ENCODE measurements around the gene MELTF.

Gene MELTF

DNA sequence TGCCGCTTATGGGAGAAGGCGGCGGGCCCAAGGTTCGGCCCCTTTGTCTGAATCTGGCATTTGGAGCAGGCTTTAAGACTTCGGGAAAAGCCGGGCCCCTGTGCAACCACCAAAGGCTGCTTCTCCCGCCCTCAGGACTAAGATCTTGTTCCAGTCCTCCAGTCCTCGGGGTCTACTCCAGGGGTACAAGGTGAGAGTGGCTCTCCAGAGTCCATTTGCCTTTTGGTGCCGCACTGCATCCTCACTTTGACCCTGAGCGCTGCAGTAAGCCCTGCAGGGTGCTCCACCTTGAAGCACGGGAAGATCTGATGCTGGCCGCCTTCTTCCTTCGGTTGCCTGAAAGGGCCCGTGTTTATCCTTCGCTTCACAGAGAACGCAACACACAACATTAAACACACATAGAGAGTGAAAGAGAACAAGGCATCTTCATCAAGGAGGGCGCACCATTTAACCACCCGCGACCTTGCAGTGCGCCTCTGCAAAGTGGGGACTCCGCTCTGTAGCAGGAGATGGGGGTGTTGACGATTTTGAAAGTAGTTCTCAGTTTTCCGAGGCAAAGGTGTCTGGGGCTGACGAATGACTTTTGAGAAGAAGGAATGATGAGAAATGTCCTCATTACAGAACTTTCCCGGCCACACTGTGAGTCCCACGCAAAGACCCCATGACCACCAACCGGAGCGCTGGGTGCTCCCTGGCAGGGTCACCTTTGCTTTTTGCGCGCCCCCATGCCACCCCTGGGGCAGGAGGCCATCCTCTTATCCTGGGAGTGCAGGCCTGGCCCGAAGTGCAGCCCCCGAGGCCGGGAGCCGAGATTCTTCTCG is 62.0 kb downstream of the MELTF start:
- no peak for DNase-seq

DNA sequence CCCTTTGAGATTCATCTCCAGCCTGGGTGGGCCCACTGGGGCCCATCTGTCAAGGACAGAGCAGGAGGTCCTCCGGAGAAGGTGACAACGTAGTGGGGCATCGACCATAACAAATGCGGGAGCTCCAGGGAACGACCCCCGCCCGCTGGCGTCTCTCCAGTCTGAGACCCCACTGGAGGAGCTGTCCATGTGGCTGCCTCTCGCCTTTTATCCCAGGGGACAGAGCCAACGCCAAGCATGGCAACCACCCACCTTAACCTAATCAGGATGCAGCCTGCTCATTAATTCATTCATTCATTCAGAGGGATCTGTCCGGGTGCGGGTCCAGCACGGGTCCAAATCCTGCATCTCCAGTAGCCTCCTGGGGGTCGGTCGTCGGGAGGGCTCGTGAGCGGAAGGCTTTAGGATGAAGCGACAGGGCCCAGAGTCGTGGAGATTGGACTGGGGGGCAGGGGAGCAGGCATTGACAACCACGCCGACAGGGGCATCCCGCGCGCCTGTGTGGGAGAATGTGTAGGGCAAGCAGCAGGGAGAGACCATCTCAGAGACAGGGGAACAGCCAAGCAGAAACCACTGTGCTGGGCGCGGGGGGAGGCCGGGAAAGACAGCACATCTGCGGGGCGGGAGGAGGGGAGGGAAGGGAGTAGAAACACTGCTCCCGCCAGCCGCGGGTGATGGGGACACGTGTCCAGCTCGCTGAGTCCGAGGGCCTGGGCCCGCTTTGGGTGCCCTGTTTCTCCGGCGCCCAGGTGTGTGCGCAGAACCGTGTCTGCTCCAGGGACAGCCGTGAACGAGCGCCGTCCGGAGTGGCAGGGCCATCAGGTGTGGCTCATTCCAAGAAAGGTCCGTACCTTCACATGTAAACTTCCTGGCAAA is 62.9 kb downstream of the MELTF start:
- no peak for DNase-seq

- DNase-seq = no peak
Measured at GRCh38 chr3:196965804-196966173, 63.8 kb downstream of the MELTF start.

GRCh38 chr3:196965112-196965803 is 64.4 kb downstream of the MELTF start:
- no peak for DNase-seq

DNA sequence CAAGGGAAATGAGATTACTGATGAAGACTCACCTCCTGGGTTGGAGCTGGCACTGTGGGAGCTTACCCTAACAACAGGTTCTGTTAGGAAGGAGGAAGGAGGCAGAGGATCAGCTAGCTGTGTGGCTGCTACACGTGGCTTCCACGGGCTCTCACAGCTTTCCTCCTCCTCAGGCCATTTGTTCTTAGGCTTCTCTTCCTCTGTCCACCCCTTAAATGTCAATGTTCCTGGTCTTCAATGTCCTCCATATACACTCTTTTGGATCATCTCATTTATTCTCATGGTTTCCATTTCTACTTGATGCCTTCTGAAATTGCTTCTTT is 66.0 kb downstream of the MELTF start:
- no peak for DNase-seq

DNA sequence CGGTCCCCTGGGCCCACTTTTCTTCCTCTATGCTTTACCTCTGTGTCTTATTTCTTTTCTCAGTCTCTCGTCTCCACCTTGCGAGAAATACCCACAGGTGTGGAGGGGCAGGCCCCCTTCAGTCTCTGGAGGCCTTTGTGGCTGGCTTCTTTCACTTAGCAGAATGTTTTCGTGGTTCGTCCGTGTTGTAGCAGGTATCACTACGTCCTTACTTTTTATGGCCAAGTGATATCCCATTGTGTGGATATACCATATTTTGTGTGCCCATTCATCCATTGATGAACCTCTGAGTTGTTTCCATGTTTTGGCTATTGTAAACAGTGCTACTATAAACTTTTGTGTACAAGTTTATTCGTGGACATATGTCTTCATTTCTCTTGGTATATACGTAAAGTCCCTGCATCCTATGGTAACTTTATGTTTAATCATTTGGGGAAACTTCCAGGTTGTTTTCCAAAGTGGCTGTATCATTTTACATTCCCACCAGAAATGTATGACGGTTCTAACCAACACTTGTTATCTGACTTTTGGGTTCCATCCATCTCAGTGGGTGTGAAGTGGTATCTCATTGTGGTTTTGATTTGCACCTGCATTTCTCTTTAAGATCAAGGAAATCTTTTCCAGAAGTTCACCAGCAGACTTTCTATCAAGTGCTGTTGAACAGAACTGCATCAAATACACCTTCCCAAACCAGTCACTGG is 66.5 kb downstream of the MELTF start:
- DNase-seq = no peak

GRCh38 chr3:196962108-196962929 is 67.3 kb downstream of the MELTF start:
- DNase-seq = no peak

- DNase-seq = no peak
Measured at GRCh38 chr3:196954832-196955231, 74.8 kb downstream of the MELTF start.

Data from right hindlimb (tissue), 1 donor.